ENCODE results near the gene TRRAP.

DNA sequence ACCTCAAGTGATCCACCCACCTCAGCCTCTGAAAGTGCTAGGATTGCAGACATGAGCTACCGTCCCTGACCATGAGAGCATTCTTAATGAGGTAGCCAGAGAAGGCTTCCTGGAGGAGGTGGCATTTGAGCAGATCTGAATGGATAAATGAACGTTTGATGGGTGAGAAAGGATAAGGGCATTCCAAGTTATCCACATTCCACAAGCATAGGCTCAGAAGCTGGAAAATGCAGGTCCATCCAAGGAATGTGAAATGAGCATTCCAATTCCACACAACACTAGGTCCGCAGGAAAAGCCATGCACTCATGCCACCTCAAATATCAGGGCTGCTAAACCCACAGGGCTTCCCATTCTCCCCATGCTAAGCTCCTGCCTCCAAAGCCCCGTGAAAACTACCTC lies 25.5 kb upstream of the TRRAP start:
- TF ChIP-seq, protein P1, sequence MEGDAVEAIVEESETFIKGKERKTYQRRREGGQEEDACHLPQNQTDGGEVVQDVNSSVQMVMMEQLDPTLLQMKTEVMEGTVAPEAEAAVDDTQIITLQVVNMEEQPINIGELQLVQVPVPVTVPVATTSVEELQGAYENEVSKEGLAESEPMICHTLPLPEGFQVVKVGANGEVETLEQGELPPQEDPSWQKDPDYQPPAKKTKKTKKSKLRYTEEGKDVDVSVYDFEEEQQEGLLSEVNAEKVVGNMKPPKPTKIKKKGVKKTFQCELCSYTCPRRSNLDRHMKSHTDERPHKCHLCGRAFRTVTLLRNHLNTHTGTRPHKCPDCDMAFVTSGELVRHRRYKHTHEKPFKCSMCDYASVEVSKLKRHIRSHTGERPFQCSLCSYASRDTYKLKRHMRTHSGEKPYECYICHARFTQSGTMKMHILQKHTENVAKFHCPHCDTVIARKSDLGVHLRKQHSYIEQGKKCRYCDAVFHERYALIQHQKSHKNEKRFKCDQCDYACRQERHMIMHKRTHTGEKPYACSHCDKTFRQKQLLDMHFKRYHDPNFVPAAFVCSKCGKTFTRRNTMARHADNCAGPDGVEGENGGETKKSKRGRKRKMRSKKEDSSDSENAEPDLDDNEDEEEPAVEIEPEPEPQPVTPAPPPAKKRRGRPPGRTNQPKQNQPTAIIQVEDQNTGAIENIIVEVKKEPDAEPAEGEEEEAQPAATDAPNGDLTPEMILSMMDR (IDR thresholded peaks at IDR 0.05; ENCODE audit: low read depth, low read length, missing input control): no peak
- TF ChIP-seq TAF1 (conservative IDR thresholded peaks at IDR 0.05): no peak
- no peak for TF ChIP-seq YY1 (IDR thresholded peaks at IDR 0.05)
- no peak for TF ChIP-seq RAD21 (IDR thresholded peaks at IDR 0.05)
- no peak for TF ChIP-seq SP1 (IDR thresholded peaks at IDR 0.05)
